ENCODE measurements around the gene HEMK1. TPM values are rescaled to one million over a fixed set of nuclear protein-coding genes. Genes with fewer than 3 reads are reported as not detected.

The HEMK1 gene
- total and polyA plus RNA-seq, 8 donors: 23.5 to 27.6 (median 25.0) TPM

DNA sequence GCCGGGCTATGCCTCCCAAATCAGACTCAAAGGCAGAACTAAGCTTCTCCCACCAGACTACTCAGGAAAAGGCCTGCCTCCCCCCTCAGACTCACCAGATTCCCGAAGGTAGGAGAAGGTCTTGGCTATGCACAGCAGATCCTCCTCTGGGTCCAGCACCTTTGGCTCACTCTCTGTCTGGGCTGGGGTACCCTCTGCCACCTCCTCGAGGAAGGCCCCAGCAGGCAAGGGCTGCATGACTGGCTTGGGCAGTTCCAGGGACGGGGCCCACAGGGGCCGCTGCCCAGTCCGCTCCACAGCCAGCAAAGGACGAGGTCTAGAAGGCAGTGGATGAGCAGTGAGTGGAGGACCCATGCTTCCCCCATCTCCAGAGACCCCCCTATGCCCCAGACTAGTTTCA, 39.0 kb downstream of the HEMK1 start:
- H3K4me3 ChIP-seq: peak overlapping the region in 1 of 2 donors; percentile 73
- intact Hi-C loops (cut with DNase I): no loop called here
- peak overlapping the region; percentile 94 to 98 for H3K27ac ChIP-seq
- no peak for TF ChIP-seq CTCF (IDR thresholded peaks at IDR 0.05)
- peaks cover 24 to 89% of the 10 kb centered on the region in 2 donors for H3K4me1 ChIP-seq
- no peaks in the 10 kb centered on the region for H3K9me3 ChIP-seq
- no peaks in the 10 kb centered on the region for H3K27me3 ChIP-seq
- H3K36me3 ChIP-seq: peaks cover 0 to 63% of the 10 kb centered on the region in 2 donors
- peak in 1 of 4 donors; percentile 57 for DNase-seq
- no peak for ATAC-seq

DNA sequence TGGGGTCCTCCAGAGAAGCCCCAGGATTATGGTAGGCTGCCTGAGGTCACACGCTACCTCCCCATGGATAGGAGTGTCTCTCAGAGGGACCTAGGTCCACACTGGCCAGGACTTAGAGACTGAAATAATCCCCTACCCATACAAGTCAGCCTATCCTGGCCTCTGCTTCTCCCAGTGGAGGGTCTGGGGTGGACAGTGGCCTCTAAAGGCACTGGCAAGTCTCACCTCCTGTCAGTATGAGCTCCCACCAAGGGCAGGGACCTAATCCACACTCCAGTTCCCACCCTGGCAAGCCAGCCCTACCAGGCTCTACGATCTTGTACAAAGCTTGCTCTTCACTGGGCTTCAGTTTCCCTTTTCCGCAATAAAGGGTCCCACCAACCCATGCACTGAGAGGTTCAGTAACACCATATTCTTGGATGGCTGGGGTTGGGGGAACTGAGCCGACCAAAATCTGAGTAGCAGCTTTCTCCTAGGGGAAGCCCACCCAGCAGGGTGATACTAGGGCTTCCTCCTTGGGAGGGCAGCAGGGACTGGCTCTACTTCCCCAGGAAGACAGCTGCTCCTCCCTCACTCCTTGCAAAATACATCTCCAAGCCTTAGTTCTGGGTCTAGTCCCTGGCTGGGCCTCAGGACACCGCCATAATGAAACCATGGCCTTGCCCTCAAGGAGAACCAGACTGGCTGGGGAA, 39.9 kb downstream of the HEMK1 start:
- Histone ChIP-seq H3K36me3 (peaks cover 0 to 57% of the 10 kb centered on the region in 2 donors), H3K27ac (peak overlapping the region; percentile 92 to 98), H3K4me3 (peak overlapping the region; percentile 73 to 84)

GRCh38 chr3:50609763-50610085, 40.4 kb downstream of the HEMK1 start:
- peak in 1 of 4 donors; percentile 31 for DNase-seq
- intact Hi-C loops (cut with DNase I): no loop called here

More for the DNA sequence above, 39.9 kb downstream of the HEMK1 start:
- intact Hi-C loops (cut with DNase I): no loop called here
- H3K9me3 ChIP-seq: no peaks in the 10 kb centered on the region
- ATAC-seq: no peak
- H3K27me3 ChIP-seq: no peaks in the 10 kb centered on the region
- peaks cover 23 to 89% of the 10 kb centered on the region in 2 donors for H3K4me1 ChIP-seq
- TF ChIP-seq CTCF (IDR thresholded peaks at IDR 0.05): no peak
- DNase-seq: peak in 1 of 4 donors; percentile 33

GRCh38 chr3:50610181-50610971, 41.1 kb downstream of the HEMK1 start:
- ATAC-seq: no peak
- Histone ChIP-seq H3K4me1 (peaks cover 13 to 77% of the 10 kb centered on the region in 2 donors), H3K9me3 (no peaks in the 10 kb centered on the region)

More at GRCh38 chr3:50609763-50610085, 40.4 kb downstream of the HEMK1 start:
- TF ChIP-seq CTCF (IDR thresholded peaks at IDR 0.05): no peak
- Histone ChIP-seq H3K4me3 (peak overlapping the region; percentile 73 to 84), H3K4me1 (peaks cover 18 to 84% of the 10 kb centered on the region in 2 donors), H3K9me3 (no peaks in the 10 kb centered on the region), H3K36me3 (peaks cover 0 to 52% of the 10 kb centered on the region in 2 donors), H3K27me3 (no peaks in the 10 kb centered on the region), H3K27ac (peak overlapping the region; percentile 92 to 98)
- no peak for ATAC-seq

More at GRCh38 chr3:50610181-50610971, 41.1 kb downstream of the HEMK1 start:
- H3K36me3 ChIP-seq: peaks cover 0 to 47% of the 10 kb centered on the region in 2 donors
- peak in 2 of 4 donors; percentile 30 to 44 for DNase-seq
- H3K4me3 ChIP-seq: peak overlapping the region; percentile 73 to 84
- no peak for TF ChIP-seq CTCF (IDR thresholded peaks at IDR 0.05)
- H3K27ac ChIP-seq: peak overlapping the region; percentile 92 to 98
- intact Hi-C loops (cut with DNase I): no loop called here
- no peaks in the 10 kb centered on the region for H3K27me3 ChIP-seq

Measured in left lung (tissue), 10 donors.